H1 (cell line): ENCODE data around the gene MMD. TPM values are rescaled to one million over a fixed set of nuclear protein-coding genes. Genes with fewer than 3 reads are reported as not detected.

Source experiments
- CTCF ChIA-PET: fragments of 300-600 bp; sonication (Branson Sonifier 250); formaldehyde crosslinking; loops from one replicate; lab custom pipeline; 2021; ENCODE audit not compliant: partially characterized antibody; lab: Charles Lee
- POLR2A ChIA-PET: fragments of 300-600 bp; sonication (Branson Sonifier 250); formaldehyde crosslinking; loops from one replicate; lab custom pipeline; 2021; ENCODE audit warnings: inconsistent platforms; ENCODE audit not compliant: partially characterized antibody; lab: Charles Lee
- DNase-seq, 2 experiments: peaks; one replicate each; pipeline versions ENCODE4 v3.0.0 to v3.0.0-alpha.2; 2010 to 2022; ENCODE audit warnings: low spot score in 2 of 2, low read depth in 1 of 2, mixed read lengths in 1 of 2
- FAIRE-seq: peaks from 2 replicates; lab custom pipeline; 2011; peaks lifted over from hg19 to GRCh38; lab: Jason Lieb, UNC
- H2AFZ ChIP-seq: 2 replicates; pipeline ENCODE4 v1.8.1; 2012; ENCODE audit warnings: low read length, inconsistent platforms
- H2AK5ac ChIP-seq: 2 replicates; pipeline ENCODE4 v1.6.1; 2013; ENCODE audit warnings: low read depth, low read length
- H2BK120ac ChIP-seq: replicated peaks from 2 replicates; pipeline ENCODE3; 2013; ENCODE audit warnings: low read depth, low read length, inconsistent platforms
- H2BK12ac ChIP-seq: 2 replicates; pipeline ENCODE4 v1.6.1; 2013; ENCODE audit warnings: low read depth, low read length
- H2BK15ac ChIP-seq: 2 replicates; pipeline ENCODE4 v1.6.1; 2013; ENCODE audit warnings: low read length
- H2BK20ac ChIP-seq: 2 replicates; pipeline ENCODE4 v1.6.1; 2013; ENCODE audit warnings: low read length
- H2BK5ac ChIP-seq: 2 replicates; pipeline ENCODE4 v1.6.1; 2013; ENCODE audit warnings: low read depth, low read length
- H3K14ac ChIP-seq: 2 replicates; pipeline ENCODE4 v1.6.1; 2013; ENCODE audit warnings: inconsistent platforms; ENCODE audit not compliant: insufficient read length
- H3K18ac ChIP-seq: 2 replicates; pipeline ENCODE4 v1.6.1; 2013; ENCODE audit warnings: low read length; ENCODE audit errors: extremely low read depth
- H3K23ac ChIP-seq: 2 replicates; pipeline ENCODE4 v1.6.1; 2013; ENCODE audit warnings: inconsistent platforms; ENCODE audit not compliant: insufficient read length
- H3K23me2 ChIP-seq: 2 replicates; pipeline ENCODE4 v1.6.1; 2013; ENCODE audit warnings: low read depth, low read length
- H3K27ac ChIP-seq: 2 replicates; pipeline ENCODE4 v1.6.1; 2011; ENCODE audit warnings: low read depth, low read length, inconsistent platforms
- H3K27me3 ChIP-seq, 4 experiments: replicated peaks in 1 of 4; 1 replicate in 1 of 4; 2 replicates in 3 of 4; pipeline versions ENCODE4 v1.6.1 to v1.8.1; 2011 to 2013; ENCODE audit warnings: low read length in 3 of 4, mild to moderate bottlenecking in 3 of 4, inconsistent platforms in 2 of 4, mixed read lengths in 2 of 4, moderate library complexity in 1 of 4; ENCODE audit not compliant: control insufficient read depth in 3 of 4, insufficient read depth in 3 of 4; ENCODE audit errors: extremely low read depth in 1 of 4
- H3K36me3 ChIP-seq, 4 experiments: 2 replicates each; pipeline versions ENCODE4 v1.6.1 to v1.8.1; 2011 to 2013; ENCODE audit warnings: mild to moderate bottlenecking in 4 of 4, low read length in 3 of 4, moderate library complexity in 2 of 4, control low read depth in 1 of 4, inconsistent platforms in 1 of 4; ENCODE audit not compliant: insufficient read depth in 4 of 4, control insufficient read depth in 2 of 4
- H3K4ac ChIP-seq: replicated peaks from 2 replicates; pipeline ENCODE3; 2013; ENCODE audit warnings: low read length, low read depth, mixed read lengths, inconsistent platforms; ENCODE audit not compliant: insufficient read length
- H3K4me1 ChIP-seq, 4 experiments: replicated peaks in 1 of 4; 1 replicate in 1 of 4; 2 replicates in 3 of 4; pipeline versions ENCODE4 v1.6.1 to v1.8.1; 2011 to 2013; ENCODE audit warnings: low read length in 3 of 4, inconsistent platforms in 2 of 4, mixed read lengths in 1 of 4; ENCODE audit not compliant: insufficient read depth in 4 of 4, control insufficient read depth in 3 of 4
- H3K4me2 ChIP-seq, 2 experiments: 2 replicates each; pipeline versions ENCODE4 v1.6.1 to v1.8.1; 2011 to 2013; ENCODE audit warnings: low read depth in 2 of 2, low read length in 2 of 2, control low read depth in 1 of 2, inconsistent platforms in 1 of 2, mild to moderate bottlenecking in 1 of 2; ENCODE audit not compliant: insufficient read depth in 1 of 2
- H3K4me3 ChIP-seq, 4 experiments: fragments of 200-600, 300-600 bp in 1 of 4; sonication (generic), shearing (Covaris generic), sonication (Bioruptor Twin) in 1 of 4; 2 replicates each; pipeline versions ENCODE4 v1.5.1 to v1.8.1; 2011 to 2016; ENCODE audit warnings: low read length in 4 of 4, low read depth in 3 of 4, control low read depth in 2 of 4, inconsistent platforms in 2 of 4, mild to moderate bottlenecking in 2 of 4, mixed read lengths in 1 of 4, moderate library complexity in 1 of 4; ENCODE audit not compliant: insufficient read depth in 2 of 4; ENCODE audit errors: extremely low read depth in 1 of 4
- H3K56ac ChIP-seq: replicated peaks from 2 replicates; pipeline ENCODE3; 2013; ENCODE audit warnings: low read depth, mild to moderate bottlenecking, mixed read lengths, low read length, inconsistent platforms; ENCODE audit not compliant: insufficient read length
- H3K79me1 ChIP-seq: 2 replicates; pipeline ENCODE4 v1.6.1; 2013; ENCODE audit warnings: low read depth, low read length, control low read depth
- H3K79me2 ChIP-seq, 2 experiments: 2 replicates each; pipeline versions ENCODE4 v1.6.1 to v1.8.1; 2012 to 2013; ENCODE audit warnings: low read length in 2 of 2, mild to moderate bottlenecking in 2 of 2, inconsistent platforms in 1 of 2; ENCODE audit not compliant: insufficient read depth in 2 of 2, control insufficient read depth in 1 of 2
- H3K9ac ChIP-seq, 4 experiments: replicated peaks in 1 of 4; 1 replicate in 1 of 4; 2 replicates in 3 of 4; pipeline versions ENCODE4 v1.6.1 to v1.8.1; 2011 to 2013; ENCODE audit warnings: low read depth in 3 of 4, low read length in 3 of 4, control low read depth in 2 of 4, mild to moderate bottlenecking in 2 of 4, moderate library complexity in 2 of 4, inconsistent platforms in 1 of 4; ENCODE audit errors: extremely low read depth in 1 of 4
- H3K9me3 ChIP-seq, 2 experiments: 2 replicates each; pipeline versions ENCODE4 v1.6.1 to v1.8.1; 2012 to 2013; ENCODE audit warnings: mild to moderate bottlenecking in 2 of 2, moderate library complexity in 2 of 2, control low read depth in 1 of 2, inconsistent platforms in 1 of 2, low read depth in 1 of 2, low read length in 1 of 2, mixed read lengths in 1 of 2; ENCODE audit not compliant: insufficient read depth in 2 of 2
- H4K20me1 ChIP-seq, 2 experiments: replicated peaks in 1 of 2; 2 replicates each; pipeline versions ENCODE3 to v1.8.1; 2011 to 2013; ENCODE audit warnings: inconsistent platforms in 2 of 2, low read length in 2 of 2, mild to moderate bottlenecking in 1 of 2; ENCODE audit not compliant: insufficient read depth in 2 of 2, control insufficient read depth in 1 of 2
- H4K5ac ChIP-seq: 2 replicates; pipeline ENCODE4 v1.6.1; 2013; ENCODE audit warnings: low read length, low read depth, mixed read lengths, inconsistent platforms; ENCODE audit not compliant: insufficient read length
- H4K8ac ChIP-seq: 2 replicates; pipeline ENCODE4 v1.8.0; 2013; ENCODE audit warnings: mild to moderate bottlenecking, moderate library complexity, low read length, inconsistent platforms; ENCODE audit not compliant: insufficient read depth; ENCODE audit errors: extremely low read depth
- H4K91ac ChIP-seq: replicated peaks from 2 replicates; pipeline ENCODE3; 2013; ENCODE audit warnings: low read length, mixed read lengths, inconsistent platforms; ENCODE audit not compliant: insufficient read length
- ATF2 ChIP-seq: IDR thresholded peaks from 2 replicates; pipeline ENCODE4 v1.6.1; 2012; ENCODE audit warnings: low read length, inconsistent platforms
- ATF3 ChIP-seq: IDR thresholded peaks from 2 replicates; pipeline ENCODE4 v1.6.1; 2011; ENCODE audit warnings: low read depth, mild to moderate bottlenecking, low read length; ENCODE audit not compliant: insufficient read depth
- E2F6 ChIP-seq: IDR thresholded peaks from 2 replicates; pipeline ENCODE4 v1.6.1; 2012; ENCODE audit warnings: inconsistent platforms
- EP300 ChIP-seq, 2 experiments: IDR thresholded peaks; 1 replicate in 1 of 2; 2 replicates in 1 of 2; pipeline ENCODE4 v1.6.1; 2011 to 2012; ENCODE audit warnings: low read depth in 2 of 2, low read length in 2 of 2, mild to moderate bottlenecking in 2 of 2, borderline replicate concordance in 1 of 2, inconsistent platforms in 1 of 2, moderate library complexity in 1 of 2
- POLR2AphosphoS5 ChIP-seq: IDR thresholded peaks from 2 replicates; pipeline ENCODE4 v1.6.1; 2011; ENCODE audit warnings: low read depth, low read length
- RNF2 ChIP-seq: fragments of 200-900, 300-1000 bp; sonication (generic); IDR thresholded peaks from 2 replicates; pipeline ENCODE4 v1.7.1; 2016; ENCODE audit warnings: borderline replicate concordance, low read depth, mild to moderate bottlenecking, antibody characterized with exemption, low read length; ENCODE audit not compliant: poor library complexity, severe bottlenecking; ENCODE audit errors: missing control alignments
- SUZ12 ChIP-seq: fragments of 200-600 bp; sonication (generic); IDR thresholded peaks from 2 replicates; pipeline ENCODE4 v1.6.1; 2012; ENCODE audit warnings: mild to moderate bottlenecking, inconsistent platforms, low read length, moderate library complexity, mixed read lengths
- WGBS, 2 experiments: shearing (Covaris generic) in 1 of 2; methylation state at CpG; one replicate each; pipeline versions ENCODE4 v1.1.6 to v1.1.7; 2013 to 2015; ENCODE audit warnings: low lambda C conversion rate in 2 of 2, mixed read lengths in 2 of 2, inconsistent platforms in 1 of 2, low coverage in 1 of 2, missing lambda C conversion rate in 1 of 2; ENCODE audit not compliant: insufficient replicate concordance in 2 of 2, insufficient coverage in 1 of 2, insufficient read length in 1 of 2; ENCODE audit errors: extremely low coverage in 1 of 2, missing lambda C conversion rate in 1 of 2; 5-methylcytosine and 5-hydroxymethylcytosine counted together
- polyA plus RNA-seq, 7 experiments: library from polyadenylated mRNA; depleted of rRNA in 3 of 7; stranded (reverse) in 5 of 7; unstranded in 2 of 7; fragments of >200 nt in 5 of 7; fragments of 200-250 nt in 2 of 7; gene quantifications; 1 replicate in 5 of 7; 2 replicates in 1 of 7; 4 replicates in 1 of 7; pipeline versions ENCODE4 v1.2.1 to v1.2.3, GENCODE V29; 2011 to 2013; ENCODE audit warnings: missing spikeins in 2 of 7, mixed read lengths in 2 of 7
- total RNA-seq: library from RNA; stranded (reverse); fragmentation: NEBNext Ultra II Directional; extraction: Animal tissue kit (Norgen Biotek cat#: 25700); gene quantifications from 2 replicates; pipeline ENCODE4 v1.2.1, GENCODE V29; 2021

MMD gene
- total and polyA plus RNA-seq, 2 of the 8 experiments (the other 6 are each of a cell fraction or from before 2014, with no cell fraction given) = 28.2 to 37.8 TPM

GRCh38 chr17:55418369-55419268 is 3.0 kb downstream of the MMD start:
- Histone ChIP-seq H3K4me3 (no peak overlapping the region), H4K5ac (no peak overlapping the region), H2BK5ac (no peak overlapping the region), H3K79me1 (peaks cover 6% of the 10 kb centered on the region), H3K4ac (no peak overlapping the region), H4K20me1 (peaks cover 0 to 8% of the 10 kb centered on the region in 2 experiments), H3K23ac (no peak overlapping the region), H3K56ac (no peak overlapping the region), H3K79me2 (peaks cover 18 to 69% of the 10 kb centered on the region in 2 experiments), H3K18ac (no peak overlapping the region), H2BK20ac (no peak overlapping the region), H3K9ac (no peak overlapping the region), H3K27ac (no peak overlapping the region), H3K14ac (no peak overlapping the region), H2BK12ac (no peak overlapping the region), H2AK5ac (no peak overlapping the region), H3K4me1 (peaks cover 3 to 7% (median 5%) of the 10 kb centered on the region in 4 experiments; a peak in 5 of 7 replicates), H2BK120ac (no peak overlapping the region), H3K27me3 (no peaks in the 10 kb centered on the region), H2AFZ (no peak overlapping the region), H4K8ac (no peak overlapping the region), H3K4me2 (no peak overlapping the region), H3K23me2 (peaks cover 8% of the 10 kb centered on the region), H2BK15ac (no peak overlapping the region), H3K9me3 (no peaks in the 10 kb centered on the region), H4K91ac (no peak overlapping the region), H3K36me3 (peaks cover 4 to 8% (median 5%) of the 10 kb centered on the region in 4 experiments; a peak in 5 of 8 replicates)
- POLR2A ChIA-PET = no interaction called here
- CTCF ChIA-PET = interaction anchor here (0.6 to 1.9 kb wide), 8 partner anchors 13 to 558 kb away, joined by 3 to 6 read pairs (median 3); no protein-coding TSS in a partner anchor
- DNase-seq = no peak
- 93% methylated on average over 3 of the region's 3 CpGs; no CpG with 5 or more reads in 1 of the 2 experiments for WGBS, 2 experiments
- no peak for FAIRE-seq
- TF ChIP-seq ATF3 (no peak), RNF2 (no peak), ATF2 (no peak), EP300 (IDR thresholded peaks at IDR 0.05; ENCODE audit: borderline replicate concordance in 1 of 2, low read depth in 2 of 2, low read length in 2 of 2) (no peak), E2F6 (no peak), POLR2AphosphoS5 (no peak), SUZ12 (no peak)
